Embryonic facial prominence (tissue), 1 donor: ENCODE measurements around the gene MYL12A.

Source experiments
- DNase-seq: peaks from one replicate; pipeline ENCODE4 v3.0.0-alpha.2; 2016; ENCODE audit errors: extremely low spot score

MYL12A gene

DNA sequence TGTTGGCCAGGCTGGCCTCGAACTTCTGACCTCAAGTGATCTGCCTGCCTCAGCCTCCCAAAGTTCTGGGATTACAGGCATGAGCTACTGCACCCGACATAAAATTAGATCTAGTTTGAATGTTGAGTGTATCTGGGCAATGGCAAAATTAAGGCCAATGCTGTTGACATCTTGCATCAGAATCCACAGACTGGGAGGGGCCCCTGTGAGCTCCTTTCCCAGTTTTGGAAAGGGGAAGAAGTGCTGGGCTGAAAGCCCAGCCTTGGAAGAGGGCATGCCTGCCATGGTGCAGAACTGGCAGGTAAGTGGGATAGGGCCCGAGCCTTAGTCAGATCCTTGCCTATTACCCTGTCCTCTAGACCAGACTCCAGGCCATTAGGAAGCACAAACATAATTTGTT is 23.4 kb upstream of the MYL12A start:
- DNase-seq: no peak

DNA sequence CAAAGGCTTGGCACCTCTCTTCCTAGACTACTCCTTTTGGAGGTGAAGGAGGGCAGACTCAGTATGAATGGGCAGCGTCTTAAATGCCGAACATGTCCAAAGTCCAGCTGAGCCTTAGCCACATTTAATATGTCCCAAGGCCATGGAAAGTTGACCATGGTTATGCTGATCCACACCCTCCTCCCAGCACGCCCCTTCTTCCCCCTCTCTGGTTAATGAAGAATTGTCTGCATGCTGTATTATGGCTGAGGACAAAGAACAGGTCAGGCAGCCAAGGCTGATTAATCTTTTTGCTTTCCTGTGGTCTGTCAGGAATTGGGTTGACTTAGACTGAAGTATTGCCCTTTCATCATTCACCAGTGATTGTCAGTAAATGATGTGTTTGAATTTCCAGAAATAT is 22.0 kb upstream of the MYL12A start:
- no peak for DNase-seq

DNA sequence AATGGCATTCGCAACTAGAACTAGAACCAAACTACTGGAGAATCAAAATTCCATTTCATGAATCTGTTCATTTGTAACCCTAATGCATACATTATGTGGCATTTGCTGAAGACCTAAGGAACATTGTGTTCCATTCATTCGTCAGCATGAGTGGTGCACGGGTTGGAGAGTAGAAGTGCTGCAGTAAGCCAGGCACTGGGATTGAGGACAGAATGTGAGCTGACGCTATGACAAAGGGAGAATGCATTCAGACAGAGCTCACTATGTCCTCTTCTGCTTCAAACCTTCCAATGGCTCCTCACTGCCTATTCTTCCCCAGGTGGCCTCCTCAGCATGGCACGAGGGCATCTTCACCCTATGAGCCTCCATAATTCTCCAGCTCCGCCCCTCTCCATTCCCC is 21.6 kb upstream of the MYL12A start:
- no peak for DNase-seq

DNA sequence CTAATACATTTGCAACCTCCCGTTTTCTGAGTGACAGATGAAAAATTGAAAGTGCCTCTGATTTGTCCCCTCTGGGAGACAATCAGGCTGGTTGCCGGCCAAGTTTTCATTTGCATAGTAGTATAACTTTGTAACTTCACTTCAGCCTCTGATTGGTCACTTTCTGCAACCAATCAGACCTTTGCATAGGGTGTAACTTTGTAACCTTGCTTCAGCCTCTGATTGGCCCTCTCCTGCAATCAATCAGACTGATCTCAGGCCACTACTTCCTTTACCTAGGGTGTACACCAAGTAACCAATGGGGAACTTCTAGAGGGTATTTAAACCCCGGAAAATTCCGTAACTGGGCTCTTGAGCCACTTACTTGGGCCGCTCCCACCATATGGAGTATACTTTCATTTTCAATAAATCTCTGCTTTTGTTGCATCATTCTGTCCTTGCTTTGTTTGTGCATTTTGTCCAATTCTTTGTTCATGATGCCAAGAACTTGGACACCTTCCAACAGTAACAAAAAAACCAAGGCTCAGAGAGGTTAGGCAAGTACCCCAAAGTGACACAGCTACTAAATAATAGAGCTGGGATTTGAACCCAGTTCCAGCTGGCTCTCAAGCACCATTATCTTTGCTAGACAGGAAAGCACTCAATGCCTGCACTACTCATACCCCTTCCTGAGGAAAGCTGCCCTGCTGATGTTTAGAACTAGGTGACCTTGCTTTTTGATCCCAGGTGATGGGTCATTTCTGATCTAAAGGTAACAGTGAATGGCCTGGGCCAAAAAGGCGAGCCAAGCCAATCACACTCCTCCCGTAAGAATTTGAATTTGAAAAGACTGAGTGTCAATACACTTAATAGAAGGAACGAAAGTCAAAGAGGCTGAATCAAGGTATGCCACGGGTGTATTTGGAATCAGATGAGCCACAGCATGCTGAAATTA is 16.9 kb upstream of the MYL12A start:
- no peak for DNase-seq

DNA sequence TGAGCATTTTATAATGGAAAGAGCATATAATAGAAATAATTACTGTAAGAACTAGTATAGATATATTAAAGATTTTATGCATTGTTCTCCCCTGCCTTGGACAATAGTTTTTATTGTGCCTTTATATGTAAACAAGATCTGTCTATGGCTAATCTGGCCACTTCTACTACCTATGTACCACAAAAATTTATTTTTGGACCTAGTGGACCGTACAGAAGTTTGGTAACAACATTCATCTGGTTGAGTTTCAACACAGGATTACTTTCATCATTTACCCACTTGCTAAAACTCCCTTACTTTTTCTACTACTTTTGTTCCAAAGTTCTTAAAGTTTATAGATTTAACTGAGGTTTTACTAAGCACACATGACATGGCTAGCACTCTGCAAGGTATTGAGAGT is 14.6 kb upstream of the MYL12A start:
- DNase-seq: no peak

DNA sequence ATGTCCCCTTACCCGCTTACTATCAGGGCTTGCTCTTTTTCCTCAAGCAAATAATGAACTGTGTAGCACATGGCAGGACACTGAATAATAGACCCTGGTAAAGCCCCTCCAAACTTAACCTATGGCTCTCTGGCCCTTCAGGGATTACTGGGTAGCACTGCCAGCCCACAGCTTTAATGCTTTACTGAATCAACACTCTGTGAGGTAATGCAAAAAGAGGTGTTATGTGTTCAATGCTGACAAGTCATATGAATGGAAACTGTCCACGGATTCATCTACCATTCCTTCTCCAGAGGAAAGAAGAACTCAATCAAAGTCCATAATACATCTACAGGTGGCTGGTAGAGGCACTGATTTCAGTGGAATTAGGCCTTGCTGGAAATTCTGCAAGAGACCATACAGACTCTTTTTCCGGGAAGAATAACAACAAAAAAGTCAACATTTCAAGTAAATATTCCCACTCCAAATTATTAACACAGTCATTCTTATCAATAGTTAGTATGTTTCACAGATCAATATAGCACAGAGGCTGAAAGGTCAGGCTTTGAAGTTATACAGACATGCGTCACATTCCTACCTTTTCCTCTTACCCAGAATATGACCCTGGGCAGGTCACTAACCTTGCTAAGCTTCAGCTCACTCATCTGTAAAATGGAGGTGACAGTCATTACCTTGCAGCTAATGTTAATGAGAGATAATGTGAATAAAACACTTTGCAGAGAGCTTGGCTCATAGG is 14.0 kb upstream of the MYL12A start:
- DNase-seq: no peak

DNA sequence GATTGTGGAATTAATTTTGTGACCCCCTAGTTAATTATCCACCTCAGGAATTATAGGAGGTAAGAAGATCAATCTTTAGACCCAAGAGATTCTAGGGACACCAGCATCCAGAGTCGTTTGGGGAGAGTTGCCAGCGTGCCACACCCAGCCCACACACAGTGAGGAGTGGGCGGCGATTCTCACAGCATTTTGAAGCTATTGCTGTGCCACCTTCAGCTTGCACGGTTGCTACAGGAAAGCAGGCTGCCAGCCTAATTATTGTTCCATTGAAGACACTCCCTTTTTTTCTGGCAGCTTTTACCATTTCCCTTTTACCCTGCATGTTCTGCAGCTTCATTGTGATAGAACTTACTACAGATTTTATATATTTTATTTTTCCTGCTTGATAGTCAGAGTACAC is 13.1 kb upstream of the MYL12A start:
- no peak for DNase-seq

DNA sequence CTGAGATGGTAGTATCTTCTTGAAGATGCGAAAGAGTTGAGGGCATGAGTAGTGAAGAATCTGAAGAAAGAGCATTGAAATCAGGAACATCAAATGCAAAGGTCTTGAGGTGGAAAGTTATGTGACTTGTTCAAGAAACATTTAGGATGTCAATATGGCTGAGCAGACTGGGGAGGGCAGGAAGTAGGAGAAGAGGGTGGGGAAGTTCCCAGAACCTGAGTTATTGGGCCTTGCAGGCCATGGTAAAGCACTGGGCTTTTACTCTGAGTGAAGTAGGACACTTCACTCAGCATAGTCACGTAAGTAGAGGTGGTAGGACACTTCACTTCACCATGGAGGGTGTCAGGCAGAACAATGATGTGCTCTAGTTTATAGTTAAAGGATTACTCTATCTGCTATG is 11.8 kb upstream of the MYL12A start:
- DNase-seq: no peak

DNA sequence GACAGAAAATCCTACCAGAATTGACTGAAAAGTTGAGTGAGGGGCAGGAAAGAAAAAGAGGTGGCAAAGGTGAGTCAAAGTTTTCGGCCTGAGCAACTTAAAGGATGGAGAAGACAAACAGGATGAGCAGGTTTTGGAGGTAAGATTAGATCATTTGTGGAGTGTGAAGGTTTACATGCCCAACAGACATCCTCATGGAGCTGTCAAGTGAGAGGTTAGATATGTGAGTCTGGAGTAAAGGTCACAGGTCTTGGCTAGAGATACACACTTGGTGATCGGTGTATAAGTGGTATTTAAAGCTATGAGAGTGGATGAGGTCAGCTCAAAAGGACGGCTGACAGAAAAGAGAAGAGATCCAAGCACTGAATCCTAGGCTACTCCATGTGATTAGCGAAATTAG is 11.1 kb upstream of the MYL12A start:
- no peak for DNase-seq

DNA sequence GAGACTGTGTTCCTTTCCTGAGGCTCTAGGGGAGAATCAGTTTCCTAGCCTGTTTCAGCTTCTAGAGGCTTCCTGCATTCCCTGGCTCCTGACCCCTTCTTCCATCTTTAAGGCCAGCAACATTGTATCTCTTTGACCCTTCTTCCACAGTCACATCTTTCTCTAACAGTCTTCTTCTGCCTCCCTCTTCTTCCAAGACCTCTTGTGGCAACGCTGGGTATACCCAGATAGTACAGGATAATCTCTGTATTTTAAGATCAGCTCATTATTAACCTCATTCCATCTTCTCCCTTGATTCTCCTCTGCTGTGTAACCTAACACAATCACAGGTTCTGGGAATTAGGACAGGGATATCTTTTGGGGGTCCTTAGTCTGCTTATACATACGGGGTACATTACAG is 8.9 kb upstream of the MYL12A start:
- no peak for DNase-seq

DNA sequence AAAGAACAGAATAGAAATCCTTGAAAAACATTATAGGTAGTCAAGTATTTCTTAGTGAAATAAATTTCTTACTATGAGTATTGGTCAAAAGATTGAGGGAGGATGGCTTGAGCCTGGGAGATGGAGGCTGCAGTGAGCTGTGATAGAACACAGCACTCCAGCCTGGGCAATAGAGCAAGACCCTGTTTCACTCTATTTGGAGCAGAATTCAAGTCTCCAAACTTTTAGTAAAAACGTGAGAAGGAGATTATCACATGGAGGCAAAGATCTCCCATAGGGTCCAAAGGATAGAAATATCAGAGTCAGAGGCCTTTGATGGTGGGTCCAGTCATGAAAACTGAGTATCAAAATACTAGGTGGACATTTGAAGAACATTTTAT is 2.4 kb upstream of the MYL12A start:
- DNase-seq: no peak

DNA sequence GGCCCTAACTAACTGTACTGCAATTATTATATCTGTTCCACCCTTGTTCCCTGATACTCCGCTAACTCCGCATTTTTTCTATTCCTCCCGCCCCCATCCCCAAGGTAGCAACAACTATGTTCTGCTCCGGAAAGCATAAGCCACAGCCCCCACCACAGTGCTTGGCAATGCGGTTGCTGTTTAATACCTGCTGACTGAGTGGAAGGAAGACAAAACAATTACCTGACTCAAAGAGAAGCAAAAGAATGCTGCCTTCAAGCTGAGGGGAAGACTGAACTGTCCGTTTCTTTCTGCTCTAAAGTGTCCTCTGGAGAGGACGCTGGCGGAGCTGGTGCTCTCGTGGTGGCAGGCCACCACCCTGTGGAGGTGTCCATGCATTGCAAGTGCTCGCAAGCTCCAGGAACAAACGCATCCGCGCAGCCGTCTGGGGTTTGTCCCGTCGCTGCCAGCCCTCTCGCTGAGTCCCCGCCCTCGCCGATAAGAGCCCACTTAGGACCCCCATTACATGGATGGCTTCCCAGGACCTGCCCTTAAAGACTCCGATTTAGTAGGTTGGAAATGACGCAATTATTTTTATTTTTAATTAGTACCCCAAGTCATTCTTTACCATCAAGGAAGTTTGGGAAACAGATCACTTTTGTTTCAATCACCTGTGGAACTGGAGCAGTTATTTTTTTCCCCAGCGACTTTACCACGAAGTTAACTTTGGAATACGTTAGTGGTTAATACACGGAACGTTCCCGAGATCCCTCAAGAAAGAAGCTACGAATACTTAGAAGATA is 1.6 kb upstream of the MYL12A start:
- DNase-seq: peak; percentile 74

DNA sequence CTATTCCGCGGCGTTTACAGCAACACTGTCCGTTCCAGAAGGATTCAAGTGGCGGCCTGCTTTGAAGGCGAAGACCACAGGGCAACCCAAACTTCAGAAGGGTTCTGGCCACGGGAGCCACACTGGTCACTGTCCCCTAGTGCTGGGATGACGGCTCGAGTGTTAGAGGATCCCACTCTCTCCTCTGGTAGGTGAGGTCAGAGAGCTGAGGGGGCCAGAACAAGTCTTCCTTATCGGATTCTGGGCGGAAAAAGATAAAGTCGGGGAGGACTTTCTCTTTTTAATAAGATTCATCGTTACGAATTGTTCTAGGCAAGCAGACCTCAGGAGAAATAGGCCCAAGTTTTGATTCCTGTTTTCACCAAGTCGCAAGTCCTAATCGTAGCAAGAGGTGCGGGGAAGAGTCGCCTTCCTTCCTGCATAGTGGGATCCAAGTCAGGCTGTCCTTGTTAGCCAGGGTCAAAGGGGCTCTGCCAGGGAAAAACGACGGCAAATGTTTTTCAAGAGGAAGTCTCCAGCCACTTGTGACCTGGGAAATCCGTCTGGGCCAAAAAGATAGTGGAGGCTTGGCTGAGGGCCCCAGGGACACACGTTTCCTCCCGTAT is 864 bp upstream of the MYL12A start:
- DNase-seq: no peak

DNA sequence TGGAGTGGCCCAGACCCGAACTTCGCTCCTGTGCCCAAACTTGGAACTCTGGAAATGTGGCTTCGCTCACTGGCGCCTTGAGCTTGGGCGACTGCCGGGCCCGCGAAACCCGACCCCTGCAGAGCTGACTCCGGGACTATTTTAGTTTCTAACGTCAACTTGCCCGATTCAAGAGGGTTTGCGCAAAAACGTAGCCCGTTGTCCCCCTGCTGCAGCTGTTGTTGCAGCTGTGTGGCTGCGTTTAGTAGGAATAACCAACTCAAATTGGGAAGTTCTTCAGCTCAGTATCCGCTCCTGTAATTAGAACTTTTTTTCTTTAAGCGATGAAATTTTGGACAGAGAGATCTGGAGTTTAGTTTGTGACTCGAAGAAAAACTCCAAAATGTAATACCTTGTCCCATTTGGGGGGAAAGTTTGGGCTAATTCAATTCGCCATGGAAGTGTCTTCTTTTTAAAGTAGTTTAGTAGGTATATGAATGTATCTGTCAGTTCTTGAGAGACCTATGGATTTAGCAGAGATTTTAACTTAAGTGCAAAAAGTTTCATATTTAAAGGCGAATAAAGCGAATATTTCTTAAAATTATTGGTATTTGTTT is 559 bp downstream of the MYL12A start:
- peak; percentile 36 for DNase-seq

DNA sequence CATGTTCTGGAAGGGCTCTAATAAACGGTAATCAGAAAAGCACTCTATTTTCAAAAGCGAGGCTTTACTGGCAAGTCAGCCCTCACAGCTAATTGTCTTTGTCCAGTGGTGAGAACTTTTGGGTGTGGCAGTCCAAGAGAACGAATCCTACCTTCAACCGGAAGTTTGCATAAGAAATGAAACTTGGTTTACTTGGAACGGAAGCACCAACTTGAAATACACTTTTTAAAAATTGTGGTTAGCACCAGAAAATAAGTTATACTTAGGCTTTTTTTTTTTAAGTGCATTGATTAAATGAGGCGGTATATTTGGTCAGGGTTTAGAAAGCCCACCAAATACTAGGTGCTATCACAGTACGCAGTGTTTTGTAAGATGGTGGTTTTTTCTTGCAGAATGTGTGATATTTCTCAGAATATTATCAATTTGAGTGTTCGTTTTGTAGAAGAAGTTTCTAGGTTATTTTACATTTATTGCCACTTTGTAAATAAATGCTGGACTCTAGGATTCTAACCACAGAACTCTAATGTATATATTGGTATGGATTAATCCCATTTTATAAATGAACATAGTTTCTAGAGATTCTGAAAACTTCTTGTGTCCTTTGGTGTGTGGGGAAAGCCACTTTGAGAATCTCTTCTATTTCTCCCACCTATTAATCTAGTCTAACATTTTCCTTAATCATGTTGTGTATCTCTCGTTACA is 1.2 kb downstream of the MYL12A start:
- DNase-seq: no peak

DNA sequence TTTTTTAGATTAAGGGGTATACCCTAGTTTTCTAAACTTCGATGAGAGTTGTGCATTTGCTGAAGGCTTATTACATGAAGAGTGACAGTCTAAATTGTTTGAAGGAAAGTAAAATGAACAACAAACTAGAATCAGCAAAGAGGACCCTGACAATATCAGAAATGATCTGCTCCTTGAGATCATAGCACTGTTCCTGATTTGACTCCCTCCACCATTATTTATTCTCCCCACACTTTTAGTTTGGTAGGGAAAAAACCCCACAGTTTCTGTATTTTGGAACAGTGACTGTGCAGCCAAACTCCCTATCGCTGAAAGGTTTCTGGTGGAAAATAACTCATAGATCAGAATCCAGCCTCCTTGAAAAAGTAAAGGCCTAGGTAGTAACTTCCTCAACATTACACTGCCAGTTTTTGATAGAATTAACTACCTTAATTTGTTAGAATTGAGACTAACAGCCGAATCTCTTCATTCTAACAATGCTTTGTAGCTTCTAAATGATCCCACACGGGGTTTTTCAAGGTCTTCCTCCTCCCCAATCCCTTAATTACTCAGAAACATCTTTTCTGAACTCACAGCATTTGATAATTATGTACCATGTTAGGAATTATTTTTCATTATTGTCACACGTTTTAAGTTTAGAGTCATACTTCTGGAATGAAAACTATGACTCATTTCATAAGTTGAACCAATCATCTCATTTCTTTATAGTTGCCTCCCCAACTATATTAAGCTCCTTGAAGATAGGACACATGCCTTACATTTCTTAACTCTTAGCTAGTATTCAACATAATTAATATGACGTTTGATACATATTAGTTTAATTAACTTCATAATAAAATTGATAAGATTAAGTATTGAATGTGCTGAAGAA is 2.9 kb downstream of the MYL12A start:
- DNase-seq: no peak

DNA sequence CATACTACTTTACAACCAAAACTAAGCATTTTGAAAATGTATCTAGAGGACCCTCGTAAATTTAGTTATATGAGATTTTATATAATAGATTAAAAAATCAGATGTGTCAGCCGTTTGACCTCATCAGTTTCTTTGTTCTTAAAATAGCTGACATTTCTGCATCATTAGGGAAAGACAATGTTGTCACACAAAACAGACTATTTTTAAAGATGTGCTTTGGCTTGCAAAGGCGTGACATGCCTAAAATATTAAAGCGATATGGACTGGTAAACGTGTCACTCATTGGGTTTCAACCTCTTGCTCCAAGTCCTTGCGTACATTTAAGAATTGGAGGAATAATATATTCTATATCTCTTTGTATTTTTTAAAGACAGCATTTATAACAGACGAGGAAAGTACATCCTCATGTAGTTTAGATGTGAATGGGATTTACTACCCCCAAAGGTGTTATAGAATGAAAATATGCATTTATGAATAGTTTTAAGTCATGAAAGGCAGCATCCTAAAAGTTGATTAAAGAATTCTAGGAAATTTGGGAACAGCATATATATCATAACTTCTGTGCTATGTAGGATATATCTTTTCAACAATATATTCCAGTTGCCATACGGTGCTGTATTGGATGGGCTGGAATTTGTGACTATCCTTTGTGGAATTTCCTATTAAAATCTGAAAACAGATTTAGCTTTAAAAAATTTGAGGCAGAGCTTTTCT is 3.8 kb downstream of the MYL12A start:
- DNase-seq: no peak

DNA sequence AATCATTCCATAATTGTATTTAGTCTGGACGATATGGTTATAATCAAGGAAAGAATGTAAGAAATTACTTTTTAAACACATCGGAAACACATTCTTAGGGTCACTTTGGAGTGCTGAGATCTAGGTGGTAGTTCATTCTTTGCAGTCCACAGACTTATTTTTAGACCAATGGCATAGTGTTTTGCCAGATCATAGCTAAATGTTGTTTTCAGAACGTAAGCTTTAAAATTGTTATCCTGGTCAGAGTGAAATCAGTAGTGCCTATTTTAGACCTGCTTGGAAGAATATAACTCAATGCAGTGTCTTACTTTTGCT is 4.3 kb downstream of the MYL12A start:
- DNase-seq: no peak

DNA sequence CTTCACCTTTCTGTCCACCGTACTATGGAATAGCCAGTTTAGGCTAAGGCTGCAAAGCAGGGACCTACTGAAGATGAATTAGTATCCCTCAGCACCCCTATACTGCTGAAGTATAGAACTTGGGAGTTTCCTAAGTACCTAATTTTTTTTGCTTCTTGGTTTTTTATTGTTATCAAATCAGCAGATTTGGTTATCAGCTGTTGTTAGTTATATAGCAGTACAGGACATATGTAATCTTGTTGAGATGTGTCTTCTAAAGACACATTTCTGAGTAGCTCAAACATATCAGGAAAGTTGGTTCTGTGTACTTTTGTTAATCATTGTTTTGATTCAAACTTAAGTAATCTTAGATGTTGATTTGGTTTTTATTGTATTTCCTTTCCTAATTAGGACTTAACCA is 5.2 kb downstream of the MYL12A start:
- DNase-seq: no peak

DNA sequence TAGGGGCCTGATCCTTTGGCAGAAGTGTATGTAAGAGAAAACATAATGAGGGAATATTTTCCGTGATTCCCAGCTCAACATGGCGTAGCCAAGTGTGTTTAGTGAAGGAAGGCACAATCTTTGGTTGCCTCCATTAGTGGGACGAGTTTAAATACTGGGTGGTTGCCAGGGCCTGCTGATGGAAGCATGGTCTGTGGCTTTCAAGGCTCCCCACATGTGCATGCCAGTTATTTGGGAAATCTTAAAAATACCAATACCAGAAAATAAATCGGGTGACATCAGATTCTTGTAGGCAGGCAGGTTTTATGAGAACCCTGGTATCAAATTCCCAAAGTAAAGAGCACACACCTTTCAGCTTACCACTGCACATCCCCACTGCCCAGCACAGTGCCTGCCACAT is 7.1 kb downstream of the MYL12A start:
- DNase-seq: no peak
